K562 (cell line): ENCODE data around the gene AGBL1. TPM values are rescaled to one million over a fixed set of nuclear protein-coding genes. Genes with fewer than 3 reads are reported as not detected.

Experiments used
- KLF13 ChIP-seq: fragments of 450-650 bp; IDR thresholded peaks from 2 replicates; pipeline ENCODE4 v1.6.1; 2016; ENCODE audit warnings: missing genetic modification characterization, low read depth, mild to moderate bottlenecking, missing compliant biosample characterization, moderate library complexity, borderline replicate concordance
- PML ChIP-seq: IDR thresholded peaks from 2 replicates; pipeline ENCODE4 v1.6.1; 2012; ENCODE audit warnings: low read length, inconsistent platforms
- ZNF224 ChIP-seq: sonication (generic); formaldehyde crosslinking; IDR thresholded peaks from 2 replicates; pipeline ENCODE4 v1.8.0; 2022; ENCODE audit warnings: mild to moderate bottlenecking, missing genetic modification reagents
- ZNF239 ChIP-seq: fragments of 250-450 bp; sonication (Bioruptor Pico); IDR thresholded peaks from 2 replicates; pipeline ENCODE4 v1.4.0; 2020; ENCODE audit warnings: mild to moderate bottlenecking
- ZNF830 ChIP-seq: fragments of 250-450 bp; sonication (Bioruptor Pico); IDR thresholded peaks from 2 replicates; pipeline ENCODE4 v1.5.0; 2021; ENCODE audit warnings: mild to moderate bottlenecking
- polyA plus RNA-seq, 8 experiments: library from polyadenylated mRNA; depleted of rRNA in 4 of 8; stranded (reverse) in 5 of 8; unstranded in 3 of 8; fragments of >200 nt; fragmentation: Nextera tagmentation in 2 of 8; fragmentation: Illumina TruSeq in 1 of 8; extraction: Ambion mirVana in 2 of 8; extraction: Trizol in 1 of 8; gene quantifications; 2 replicates each; pipeline versions ENCODE4 v1.2.1 to v1.2.3, GENCODE V29; 2011 to 2014; ENCODE audit warnings: inconsistent platforms in 1 of 8, missing spikeins in 1 of 8
- total RNA-seq, 7 experiments: library from RNA; depleted of rRNA in 6 of 7; stranded (reverse); fragments of >200 nt in 6 of 7; fragmentation: Illumina TruSeq in 2 of 7; extraction: Trizol in 2 of 7; gene quantifications; 2 replicates each; pipeline versions ENCODE4 v1.2.1 to v1.2.3, GENCODE V29; 2011 to 2021; ENCODE audit warnings: low replicate concordance in 1 of 7
- TF ChIP-seq, protein P1 (sequence below): sonication (generic); formaldehyde crosslinking; IDR thresholded peaks from 2 replicates; pipeline ENCODE4 v1.8.0; 2022; ENCODE audit warnings: missing genetic modification reagents, mild to moderate bottlenecking, moderate library complexity, borderline replicate concordance
- TF ChIP-seq, protein P2 (sequence below): sonication (generic); formaldehyde crosslinking; IDR thresholded peaks from 2 replicates; pipeline ENCODE4 v1.8.0; 2023; ENCODE audit warnings: mild to moderate bottlenecking, missing genetic modification reagents
- TF ChIP-seq, protein P3 (sequence below): fragments of 450-650 bp; IDR thresholded peaks from 2 replicates; pipeline ENCODE4 v1.6.1; 2014; ENCODE audit warnings: low read depth, mild to moderate bottlenecking, moderate library complexity, borderline replicate concordance

AGBL1 gene
- total and polyA plus RNA-seq, 9 of the 15 experiments (the other 6 are each of a cell fraction or from before 2014, with no cell fraction given), result not detected

DNA sequence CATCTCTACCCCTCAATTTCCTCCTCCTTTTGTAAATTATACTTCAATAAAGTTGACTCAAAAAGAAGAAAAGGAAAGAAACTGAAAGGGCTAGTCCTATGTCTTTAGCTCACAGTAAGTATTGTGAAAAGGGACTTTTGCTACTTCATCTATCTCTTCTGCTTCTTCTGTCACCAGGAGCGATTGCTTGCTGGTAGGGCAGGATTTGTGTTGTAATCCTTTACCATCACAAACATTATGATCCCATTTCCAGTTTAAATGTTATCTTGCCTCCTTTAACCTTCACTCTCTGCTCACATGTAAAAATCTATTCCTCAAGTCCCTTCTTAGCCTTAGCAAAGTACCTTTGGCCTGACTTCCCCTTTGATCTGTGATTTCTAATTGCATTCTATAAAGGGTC, 537.1 kb downstream of the AGBL1 start (continued):
- TF ChIP-seq, protein P1, sequence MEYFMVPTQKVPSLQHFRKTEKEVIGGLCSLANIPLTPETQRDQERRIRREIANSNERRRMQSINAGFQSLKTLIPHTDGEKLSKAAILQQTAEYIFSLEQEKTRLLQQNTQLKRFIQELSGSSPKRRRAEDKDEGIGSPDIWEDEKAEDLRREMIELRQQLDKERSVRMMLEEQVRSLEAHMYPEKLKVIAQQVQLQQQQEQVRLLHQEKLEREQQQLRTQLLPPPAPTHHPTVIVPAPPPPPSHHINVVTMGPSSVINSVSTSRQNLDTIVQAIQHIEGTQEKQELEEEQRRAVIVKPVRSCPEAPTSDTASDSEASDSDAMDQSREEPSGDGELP, result no peak
- TF ChIP-seq ZNF830 (CRISPR knock-in tag), result no peak
- TF ChIP-seq PML, result no peak
- TF ChIP-seq, protein P2, sequence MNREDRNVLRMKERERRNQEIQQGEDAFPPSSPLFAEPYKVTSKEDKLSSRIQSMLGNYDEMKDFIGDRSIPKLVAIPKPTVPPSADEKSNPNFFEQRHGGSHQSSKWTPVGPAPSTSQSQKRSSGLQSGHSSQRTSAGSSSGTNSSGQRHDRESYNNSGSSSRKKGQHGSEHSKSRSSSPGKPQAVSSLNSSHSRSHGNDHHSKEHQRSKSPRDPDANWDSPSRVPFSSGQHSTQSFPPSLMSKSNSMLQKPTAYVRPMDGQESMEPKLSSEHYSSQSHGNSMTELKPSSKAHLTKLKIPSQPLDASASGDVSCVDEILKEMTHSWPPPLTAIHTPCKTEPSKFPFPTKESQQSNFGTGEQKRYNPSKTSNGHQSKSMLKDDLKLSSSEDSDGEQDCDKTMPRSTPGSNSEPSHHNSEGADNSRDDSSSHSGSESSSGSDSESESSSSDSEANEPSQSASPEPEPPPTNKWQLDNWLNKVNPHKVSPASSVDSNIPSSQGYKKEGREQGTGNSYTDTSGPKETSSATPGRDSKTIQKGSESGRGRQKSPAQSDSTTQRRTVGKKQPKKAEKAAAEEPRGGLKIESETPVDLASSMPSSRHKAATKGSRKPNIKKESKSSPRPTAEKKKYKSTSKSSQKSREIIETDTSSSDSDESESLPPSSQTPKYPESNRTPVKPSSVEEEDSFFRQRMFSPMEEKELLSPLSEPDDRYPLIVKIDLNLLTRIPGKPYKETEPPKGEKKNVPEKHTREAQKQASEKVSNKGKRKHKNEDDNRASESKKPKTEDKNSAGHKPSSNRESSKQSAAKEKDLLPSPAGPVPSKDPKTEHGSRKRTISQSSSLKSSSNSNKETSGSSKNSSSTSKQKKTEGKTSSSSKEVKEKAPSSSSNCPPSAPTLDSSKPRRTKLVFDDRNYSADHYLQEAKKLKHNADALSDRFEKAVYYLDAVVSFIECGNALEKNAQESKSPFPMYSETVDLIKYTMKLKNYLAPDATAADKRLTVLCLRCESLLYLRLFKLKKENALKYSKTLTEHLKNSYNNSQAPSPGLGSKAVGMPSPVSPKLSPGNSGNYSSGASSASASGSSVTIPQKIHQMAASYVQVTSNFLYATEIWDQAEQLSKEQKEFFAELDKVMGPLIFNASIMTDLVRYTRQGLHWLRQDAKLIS (CRISPR knock-in tag), result no peak
- no peak for TF ChIP-seq ZNF239 (CRISPR knock-in tag)
- TF ChIP-seq, protein P3, sequence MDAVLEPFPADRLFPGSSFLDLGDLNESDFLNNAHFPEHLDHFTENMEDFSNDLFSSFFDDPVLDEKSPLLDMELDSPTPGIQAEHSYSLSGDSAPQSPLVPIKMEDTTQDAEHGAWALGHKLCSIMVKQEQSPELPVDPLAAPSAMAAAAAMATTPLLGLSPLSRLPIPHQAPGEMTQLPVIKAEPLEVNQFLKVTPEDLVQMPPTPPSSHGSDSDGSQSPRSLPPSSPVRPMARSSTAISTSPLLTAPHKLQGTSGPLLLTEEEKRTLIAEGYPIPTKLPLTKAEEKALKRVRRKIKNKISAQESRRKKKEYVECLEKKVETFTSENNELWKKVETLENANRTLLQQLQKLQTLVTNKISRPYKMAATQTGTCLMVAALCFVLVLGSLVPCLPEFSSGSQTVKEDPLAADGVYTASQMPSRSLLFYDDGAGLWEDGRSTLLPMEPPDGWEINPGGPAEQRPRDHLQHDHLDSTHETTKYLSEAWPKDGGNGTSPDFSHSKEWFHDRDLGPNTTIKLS, result no peak
- TF ChIP-seq KLF13, result no peak
- no peak for TF ChIP-seq ZNF224 (CRISPR knock-in tag)
